Liver (tissue), 9 donors: ENCODE measurements around the gene SLC12A7. TPM values are rescaled to one million over a fixed set of nuclear protein-coding genes. Genes with fewer than 3 reads are reported as not detected.

Experiments used
- DNase-seq: peaks from one replicate; pipeline ENCODE4 v3.0.0-alpha.2; 2017; ENCODE audit warnings: low spot score
- H3K27ac ChIP-seq, 2 donors: one replicate each; pipeline ENCODE4 v1.7.0; 2013; ENCODE audit warnings: inconsistent platforms in 2 of 2, low read length in 2 of 2, control low read depth in 1 of 2, low read depth in 1 of 2, mild to moderate bottlenecking in 1 of 2
- H3K27me3 ChIP-seq, 4 donors: one replicate each; pipeline versions ENCODE4 v1.6.1 to v1.7.0; 2013; ENCODE audit warnings: low read length in 3 of 4, inconsistent platforms in 1 of 4, mild to moderate bottlenecking in 1 of 4, moderate library complexity in 1 of 4; ENCODE audit not compliant: control insufficient read depth in 4 of 4, insufficient read depth in 4 of 4
- H3K36me3 ChIP-seq, 4 donors: one replicate each; pipeline versions ENCODE4 v1.6.1 to v1.7.0; 2013; ENCODE audit warnings: low read length in 3 of 4, mild to moderate bottlenecking in 3 of 4, low read depth in 1 of 4, moderate library complexity in 1 of 4; ENCODE audit not compliant: control insufficient read depth in 4 of 4, insufficient read depth in 3 of 4
- H3K4me1 ChIP-seq, 4 donors: one replicate each; pipeline versions ENCODE4 v1.6.1 to v1.7.0; 2013; ENCODE audit warnings: low read length in 3 of 4, mild to moderate bottlenecking in 3 of 4, moderate library complexity in 1 of 4; ENCODE audit not compliant: control insufficient read depth in 4 of 4, insufficient read depth in 4 of 4
- H3K4me3 ChIP-seq, 3 donors: one replicate each; pipeline versions ENCODE4 v1.6.1 to v1.7.0; 2013; ENCODE audit warnings: low read length in 3 of 3, control low read depth in 1 of 3, low read depth in 1 of 3, mild to moderate bottlenecking in 1 of 3
- H3K9ac ChIP-seq, 2 donors: one replicate each; pipeline ENCODE4 v1.7.0; 2013; ENCODE audit warnings: low read length in 2 of 2, mild to moderate bottlenecking in 2 of 2, moderate library complexity in 2 of 2, control low read depth in 1 of 2, low read depth in 1 of 2
- H3K9me3 ChIP-seq, 4 donors: one replicate each; pipeline versions ENCODE4 v1.6.1 to v1.7.0; 2013; ENCODE audit warnings: low read length in 3 of 4; ENCODE audit not compliant: control insufficient read depth in 4 of 4
- FOXA1 ChIP-seq: IDR thresholded peaks from 2 replicates; pipeline ENCODE4 v1.6.1; 2016; ENCODE audit warnings: antibody characterized with exemption
- GABPA ChIP-seq, 2 donors: IDR thresholded peaks in 1 of 2; conservative IDR thresholded peaks in 1 of 2; 2 replicates each; pipeline ENCODE4 v1.6.1; 2016; ENCODE audit warnings: antibody characterized with exemption in 2 of 2, mild to moderate bottlenecking in 1 of 2, moderate library complexity in 1 of 2
- JUND ChIP-seq, 2 donors: IDR thresholded peaks; 2 replicates each; pipeline ENCODE4 v1.6.1; 2016; ENCODE audit warnings: antibody characterized with exemption in 2 of 2
- RAD21 ChIP-seq, 2 donors: IDR thresholded peaks; 2 replicates each; pipeline ENCODE4 v1.6.1; 2016; ENCODE audit warnings: antibody characterized with exemption in 2 of 2, mild to moderate bottlenecking in 2 of 2
- TAF1 ChIP-seq: conservative IDR thresholded peaks from 2 replicates; pipeline ENCODE4 v1.6.1; 2016; ENCODE audit warnings: antibody characterized with exemption, mild to moderate bottlenecking
- YY1 ChIP-seq: IDR thresholded peaks from 2 replicates; pipeline ENCODE4 v1.6.1; 2016; ENCODE audit warnings: antibody characterized with exemption, mild to moderate bottlenecking
- WGBS: extraction: QIAGEN DNeasy Blood & Tissue Kit; methylation state at CpG from one replicate; pipeline ENCODE4 v1.1.7; 2013; 5-methylcytosine and 5-hydroxymethylcytosine counted together
- polyA plus RNA-seq, 2 donors: library from polyadenylated mRNA; stranded (reverse) in 1 of 2; unstranded in 1 of 2; fragments of 200-250 nt in 1 of 2; fragments of >200 nt in 1 of 2; fragmentation: Nextera tagmentation in 1 of 2; extraction: Ambion mirVana in 1 of 2; gene quantifications; one replicate each; pipeline versions ENCODE4 v1.2.1 to v1.2.3, GENCODE V29; 2013 to 2015
- total RNA-seq, 2 donors: library from RNA; depleted of rRNA; stranded (reverse); fragments of >200 nt; gene quantifications; one replicate each; pipeline ENCODE4 v1.2.3, GENCODE V29; 2014
- TF ChIP-seq, protein P1 (sequence below): IDR thresholded peaks from 2 replicates; pipeline ENCODE4 v1.6.1; 2016; ENCODE audit warnings: antibody characterized with exemption, mild to moderate bottlenecking
- TF ChIP-seq, protein P2 (sequence below): fragments of 150-350 bp; IDR thresholded peaks from 2 replicates; pipeline ENCODE4 v1.5.1; 2017; ENCODE audit warnings: improper control_type of control experiment, low read depth, low read length; ENCODE audit not compliant: missing input control
- donor health status: healthy.
- donor health status: healthy.
- donor health status: healthy.
- donor health status: healthy.
- donor health status: healthy.

SLC12A7 gene
- total and polyA plus RNA-seq, 4 donors, result 12.3 to 64.2 (median 28.9) TPM

DNA sequence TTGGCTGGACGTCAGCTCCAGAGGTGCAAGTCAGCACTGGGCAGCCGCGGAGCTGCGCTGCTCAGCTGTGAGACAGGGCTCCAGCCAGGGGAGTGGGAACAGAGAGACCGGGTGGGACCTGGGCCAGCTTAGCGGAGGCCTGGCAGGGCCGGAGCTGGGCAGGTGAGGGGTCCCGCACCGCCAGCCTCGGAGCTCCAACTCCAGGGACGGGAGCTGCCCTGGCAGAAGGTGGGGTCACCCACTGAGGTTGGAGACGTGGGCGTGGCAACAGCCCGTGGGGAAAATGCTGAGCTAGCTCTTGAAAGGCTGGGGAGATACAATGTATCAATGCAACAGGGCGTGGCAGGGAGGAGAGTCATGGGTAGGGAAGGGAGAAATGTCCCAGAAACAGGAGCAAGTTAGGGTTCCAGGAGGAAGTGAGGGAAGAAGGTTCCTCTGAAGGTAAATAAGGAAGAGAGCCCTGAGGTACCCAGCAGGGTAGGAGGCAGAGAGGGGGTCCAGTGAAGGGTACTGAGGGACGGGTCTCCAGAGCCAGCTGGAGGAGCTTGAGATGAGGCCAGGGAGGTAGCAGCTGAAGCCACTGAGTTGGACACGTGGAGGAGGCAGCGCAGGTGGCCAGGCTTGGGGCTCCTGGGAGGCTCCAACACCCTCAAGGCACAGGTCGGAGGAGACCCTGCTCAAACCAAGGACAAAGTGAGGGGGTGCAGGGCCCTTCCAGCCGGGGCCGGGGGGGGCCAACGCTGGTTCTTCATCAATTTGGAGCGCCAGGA, 104.0 kb downstream of the SLC12A7 start:
- Histone ChIP-seq H3K9me3 (no peaks in the 10 kb centered on the region), H3K27me3 (peaks cover 0 to 4% (median 1%) of the 10 kb centered on the region in 4 donors), H3K4me3 (no peak overlapping the region), H3K27ac (no peak overlapping the region), H3K36me3 (no peaks in the 10 kb centered on the region), H3K4me1 (peaks cover 0 to 22% (median 9%) of the 10 kb centered on the region in 4 donors), H3K9ac (no peak overlapping the region)
- DNase-seq, result no peak
- WGBS, result 65% methylated on average over 23 of the region's 23 CpGs
- TF ChIP-seq GABPA (IDR thresholded peaks at IDR 0.05 in 1 of 2, conservative IDR thresholded peaks at IDR 0.05 in 1 of 2) (no peak), FOXA1 (no peak), TAF1 (no peak), JUND (IDR thresholded peaks at IDR 0.05) (no peak), YY1 (no peak)
- TF ChIP-seq, protein P1, sequence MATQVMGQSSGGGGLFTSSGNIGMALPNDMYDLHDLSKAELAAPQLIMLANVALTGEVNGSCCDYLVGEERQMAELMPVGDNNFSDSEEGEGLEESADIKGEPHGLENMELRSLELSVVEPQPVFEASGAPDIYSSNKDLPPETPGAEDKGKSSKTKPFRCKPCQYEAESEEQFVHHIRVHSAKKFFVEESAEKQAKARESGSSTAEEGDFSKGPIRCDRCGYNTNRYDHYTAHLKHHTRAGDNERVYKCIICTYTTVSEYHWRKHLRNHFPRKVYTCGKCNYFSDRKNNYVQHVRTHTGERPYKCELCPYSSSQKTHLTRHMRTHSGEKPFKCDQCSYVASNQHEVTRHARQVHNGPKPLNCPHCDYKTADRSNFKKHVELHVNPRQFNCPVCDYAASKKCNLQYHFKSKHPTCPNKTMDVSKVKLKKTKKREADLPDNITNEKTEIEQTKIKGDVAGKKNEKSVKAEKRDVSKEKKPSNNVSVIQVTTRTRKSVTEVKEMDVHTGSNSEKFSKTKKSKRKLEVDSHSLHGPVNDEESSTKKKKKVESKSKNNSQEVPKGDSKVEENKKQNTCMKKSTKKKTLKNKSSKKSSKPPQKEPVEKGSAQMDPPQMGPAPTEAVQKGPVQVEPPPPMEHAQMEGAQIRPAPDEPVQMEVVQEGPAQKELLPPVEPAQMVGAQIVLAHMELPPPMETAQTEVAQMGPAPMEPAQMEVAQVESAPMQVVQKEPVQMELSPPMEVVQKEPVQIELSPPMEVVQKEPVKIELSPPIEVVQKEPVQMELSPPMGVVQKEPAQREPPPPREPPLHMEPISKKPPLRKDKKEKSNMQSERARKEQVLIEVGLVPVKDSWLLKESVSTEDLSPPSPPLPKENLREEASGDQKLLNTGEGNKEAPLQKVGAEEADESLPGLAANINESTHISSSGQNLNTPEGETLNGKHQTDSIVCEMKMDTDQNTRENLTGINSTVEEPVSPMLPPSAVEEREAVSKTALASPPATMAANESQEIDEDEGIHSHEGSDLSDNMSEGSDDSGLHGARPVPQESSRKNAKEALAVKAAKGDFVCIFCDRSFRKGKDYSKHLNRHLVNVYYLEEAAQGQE, result no peak
- TF ChIP-seq, protein P2, sequence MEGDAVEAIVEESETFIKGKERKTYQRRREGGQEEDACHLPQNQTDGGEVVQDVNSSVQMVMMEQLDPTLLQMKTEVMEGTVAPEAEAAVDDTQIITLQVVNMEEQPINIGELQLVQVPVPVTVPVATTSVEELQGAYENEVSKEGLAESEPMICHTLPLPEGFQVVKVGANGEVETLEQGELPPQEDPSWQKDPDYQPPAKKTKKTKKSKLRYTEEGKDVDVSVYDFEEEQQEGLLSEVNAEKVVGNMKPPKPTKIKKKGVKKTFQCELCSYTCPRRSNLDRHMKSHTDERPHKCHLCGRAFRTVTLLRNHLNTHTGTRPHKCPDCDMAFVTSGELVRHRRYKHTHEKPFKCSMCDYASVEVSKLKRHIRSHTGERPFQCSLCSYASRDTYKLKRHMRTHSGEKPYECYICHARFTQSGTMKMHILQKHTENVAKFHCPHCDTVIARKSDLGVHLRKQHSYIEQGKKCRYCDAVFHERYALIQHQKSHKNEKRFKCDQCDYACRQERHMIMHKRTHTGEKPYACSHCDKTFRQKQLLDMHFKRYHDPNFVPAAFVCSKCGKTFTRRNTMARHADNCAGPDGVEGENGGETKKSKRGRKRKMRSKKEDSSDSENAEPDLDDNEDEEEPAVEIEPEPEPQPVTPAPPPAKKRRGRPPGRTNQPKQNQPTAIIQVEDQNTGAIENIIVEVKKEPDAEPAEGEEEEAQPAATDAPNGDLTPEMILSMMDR, result no peak

DNA sequence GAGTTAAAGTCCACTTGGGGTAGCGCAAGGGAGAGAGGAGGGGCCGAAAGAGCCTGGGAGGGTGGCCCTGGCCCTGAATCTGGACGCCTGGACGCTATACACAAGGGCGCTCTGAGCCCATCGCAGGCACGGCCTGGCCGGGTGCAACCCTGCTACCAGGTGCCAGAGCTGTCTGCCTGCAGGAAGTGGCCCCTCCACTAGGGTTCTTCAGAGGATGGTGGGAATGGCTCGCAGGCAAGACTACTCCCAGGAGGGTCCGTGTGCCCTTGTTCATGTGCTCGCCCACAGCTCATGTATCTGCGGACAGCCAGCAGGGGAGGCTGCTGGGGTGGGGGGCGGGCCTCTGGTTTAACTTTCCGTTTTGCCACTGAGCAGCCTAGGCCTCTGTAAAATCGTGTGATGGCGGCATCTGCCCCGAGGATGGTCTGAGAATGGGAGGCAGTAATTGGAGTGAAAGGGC, 104.6 kb downstream of the SLC12A7 start:
- H3K27ac ChIP-seq, result no peak overlapping the region

More for the DNA sequence above, 104.6 kb downstream of the SLC12A7 start:
- no peaks in the 10 kb centered on the region for H3K9me3 ChIP-seq
- peaks cover 0 to 22% (median 9%) of the 10 kb centered on the region in 4 donors for H3K4me1 ChIP-seq
- no peak overlapping the region for H3K9ac ChIP-seq
- H3K36me3 ChIP-seq, result no peaks in the 10 kb centered on the region
- no peak for DNase-seq
- TF ChIP-seq, protein P2, result no peak
- no peak for TF ChIP-seq RAD21 (IDR thresholded peaks at IDR 0.05)
- no peak overlapping the region for H3K4me3 ChIP-seq
- 87% methylated on average over 17 of the region's 17 CpGs for WGBS
- H3K27me3 ChIP-seq, result peaks cover 0 to 4% (median 1%) of the 10 kb centered on the region in 4 donors
